ENCODE results near the gene NUP214.

- no peak for TF ChIP-seq CTCF (IDR thresholded peaks at IDR 0.05)
- no peak for TF ChIP-seq POLR2A (IDR thresholded peaks at IDR 0.05)
These were observed 128.6 kb downstream of the NUP214 start for GRCh38 chr9:131253891-131254491.

All from adrenal gland (tissue), 5 donors.